GM19372 (cell line): ENCODE results near the gene PTPRM.

Experiments
- ATAC-seq: cut with Tn5 transposase; IDR thresholded peaks from one replicate; pipeline ENCODE4 v1.9.1; 2021; ENCODE audit warnings: mild to moderate bottlenecking, low read depth, moderate library complexity; ENCODE audit not compliant: unreplicated experiment

PTPRM gene

GRCh38 chr18:7624697-7625096 lies 57.6 kb downstream of the PTPRM start:
- no peak for ATAC-seq

- no peak for ATAC-seq
Measured at GRCh38 chr18:7626175-7626921, 59.2 kb downstream of the PTPRM start.

GRCh38 chr18:7626922-7627440 lies 59.9 kb downstream of the PTPRM start:
- no peak for ATAC-seq

DNA sequence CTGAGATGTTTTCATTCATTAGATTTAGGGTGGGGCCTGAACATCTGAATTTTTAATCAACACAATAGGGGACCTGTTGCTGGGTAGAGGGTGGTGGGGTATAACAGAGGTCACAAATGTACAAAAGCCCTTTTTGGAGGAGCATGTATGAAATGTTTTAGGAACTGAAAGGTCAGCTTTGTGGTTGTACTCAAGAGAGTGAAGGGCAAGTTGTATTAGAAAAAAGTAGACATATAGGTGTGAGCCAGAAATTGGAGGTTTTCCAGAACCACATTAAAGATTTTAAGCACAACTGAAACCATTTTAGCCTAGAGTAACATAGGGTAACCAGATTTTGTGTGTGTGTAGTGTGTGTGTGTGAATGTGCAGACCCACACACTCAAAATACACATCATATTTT lies 62.3 kb downstream of the PTPRM start:
- no peak for ATAC-seq

GRCh38 chr18:7630731-7631442 lies 63.8 kb downstream of the PTPRM start:
- ATAC-seq, result no peak

- ATAC-seq, result no peak
Measured at GRCh38 chr18:7632152-7633098, 65.3 kb downstream of the PTPRM start.

DNA sequence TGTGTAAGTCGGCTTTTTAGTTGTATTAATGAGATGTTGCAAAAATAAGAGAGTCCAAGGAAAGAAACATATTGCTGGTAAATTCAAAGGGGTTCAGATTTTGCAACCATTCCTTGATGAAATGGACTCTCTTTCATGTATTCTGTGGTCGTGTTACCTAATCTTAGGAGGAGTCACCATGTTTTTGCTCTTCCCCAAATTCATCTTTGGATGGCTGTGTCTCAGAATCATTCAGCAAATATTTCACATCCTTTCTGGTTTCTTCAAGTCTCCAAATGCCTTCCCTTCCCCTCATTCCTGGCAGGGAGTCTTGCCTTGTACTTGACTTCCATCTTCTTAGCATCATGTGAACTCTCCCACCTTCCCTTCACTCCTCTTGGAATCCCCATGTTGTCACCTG lies 66.1 kb downstream of the PTPRM start:
- no peak for ATAC-seq

DNA sequence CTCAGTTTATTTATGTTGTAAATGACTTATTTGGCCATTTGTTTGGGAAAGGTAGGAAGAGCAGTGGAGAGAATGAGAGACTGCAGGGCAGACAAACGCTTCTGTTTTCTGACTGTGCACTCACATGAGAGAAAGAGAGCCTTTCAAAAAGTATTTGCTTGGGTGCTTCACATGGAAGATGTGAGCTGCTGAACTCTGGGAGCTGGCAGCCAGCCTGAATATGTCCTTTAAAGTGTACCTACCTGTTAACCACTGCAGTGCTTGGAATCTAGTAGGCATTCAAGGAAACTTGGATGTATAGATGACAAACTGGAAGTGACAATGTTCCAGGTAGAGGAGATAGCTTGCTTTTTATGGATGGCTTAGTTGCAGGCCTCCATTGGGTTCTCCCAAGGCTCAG lies 68.8 kb downstream of the PTPRM start:
- no peak for ATAC-seq

GRCh38 chr18:7637269-7637668 lies 70.2 kb downstream of the PTPRM start:
- no peak for ATAC-seq

DNA sequence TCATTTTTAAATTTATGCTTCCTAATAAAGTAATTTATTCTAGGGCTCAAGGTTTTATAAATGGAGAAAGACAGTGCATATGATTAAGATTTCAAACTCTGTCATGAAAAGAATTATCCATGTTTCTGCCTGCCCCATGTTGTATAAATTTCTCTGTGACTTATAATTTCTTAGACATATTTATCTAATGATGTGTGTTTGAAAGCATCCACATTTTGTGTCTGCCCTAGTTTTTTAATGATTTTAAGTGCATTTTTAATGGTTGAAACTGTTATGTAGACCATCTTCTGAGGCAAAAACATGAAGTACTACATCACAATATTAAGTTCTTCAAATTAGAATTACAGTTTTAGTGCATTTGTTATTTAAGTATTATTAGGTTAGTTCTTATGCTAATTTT lies 71.2 kb downstream of the PTPRM start:
- no peak for ATAC-seq

DNA sequence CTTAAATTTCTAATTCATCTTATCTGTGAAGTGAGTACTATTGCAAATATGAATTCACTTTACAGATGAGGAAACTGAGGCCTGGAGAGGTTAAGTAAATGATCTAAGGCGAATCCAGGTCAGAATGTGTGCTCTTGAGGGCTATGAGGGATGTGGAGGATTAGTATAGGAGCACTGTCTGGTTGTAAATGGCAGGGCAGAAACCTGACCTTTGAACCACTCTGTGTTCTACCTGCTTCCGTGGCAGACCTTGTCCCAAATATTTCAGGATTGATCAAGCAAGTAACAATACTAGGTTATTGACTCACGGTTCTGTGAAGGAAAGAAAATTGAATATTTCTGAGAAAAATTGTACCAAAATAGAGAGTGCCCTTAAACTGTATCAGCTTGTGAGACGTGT lies 74.7 kb downstream of the PTPRM start:
- no peak for ATAC-seq

GRCh38 chr18:7642331-7642890 lies 75.3 kb downstream of the PTPRM start:
- ATAC-seq, result no peak

- ATAC-seq, result no peak
Measured at GRCh38 chr18:7645756-7646155, 78.6 kb downstream of the PTPRM start.

DNA sequence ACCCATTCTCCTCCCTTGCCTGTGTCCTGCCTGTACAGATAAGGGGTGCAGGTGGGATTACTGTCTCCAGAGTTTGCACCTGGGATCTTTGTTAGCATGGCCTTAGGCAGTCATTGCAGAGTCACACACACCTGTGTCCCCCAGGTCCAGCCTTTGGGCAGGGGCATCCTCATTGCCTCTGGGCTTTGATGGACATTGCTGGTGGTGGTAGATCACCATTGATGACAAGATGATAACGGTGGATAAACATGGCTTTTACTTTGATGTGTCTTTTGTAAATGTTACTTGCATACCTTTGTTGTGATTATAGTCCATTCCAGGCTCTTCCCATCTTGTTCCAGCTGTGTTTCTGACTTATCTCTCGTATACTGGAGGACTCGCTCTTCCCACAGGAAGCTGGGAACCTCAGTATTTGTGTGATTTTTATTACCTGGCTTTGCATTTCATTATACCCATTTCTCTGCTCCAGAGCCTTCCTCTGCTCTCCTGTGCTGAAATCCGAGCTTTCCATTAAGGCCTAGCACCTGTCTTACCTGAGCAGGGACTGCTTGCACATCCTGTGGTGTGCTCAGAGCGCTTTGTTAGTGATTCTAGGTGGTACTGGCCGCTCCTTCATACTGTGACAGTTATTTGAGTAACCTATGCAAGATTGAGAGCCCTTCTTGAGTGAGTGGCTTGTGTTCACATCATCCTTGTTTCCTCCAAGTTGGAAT lies 79.2 kb downstream of the PTPRM start:
- ATAC-seq, result no peak

DNA sequence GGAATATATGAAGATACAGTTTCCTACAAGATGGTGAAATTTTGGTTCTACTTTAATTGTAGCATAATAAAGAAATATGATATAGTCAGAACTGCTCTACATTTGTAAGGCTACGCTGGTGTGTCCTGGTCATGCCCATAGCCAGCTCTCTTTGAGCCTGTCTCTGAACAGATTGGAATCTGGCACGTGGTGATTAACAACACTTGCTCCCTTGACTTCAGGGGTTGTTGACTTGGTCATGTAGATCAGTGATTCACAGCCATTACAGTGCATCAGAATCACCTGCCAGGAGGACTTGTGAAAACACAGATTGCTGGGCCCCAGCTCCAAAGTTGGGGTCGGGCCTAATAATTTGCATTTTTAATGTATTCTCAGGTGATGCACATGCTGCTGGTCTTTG lies 80.4 kb downstream of the PTPRM start:
- ATAC-seq, result no peak

DNA sequence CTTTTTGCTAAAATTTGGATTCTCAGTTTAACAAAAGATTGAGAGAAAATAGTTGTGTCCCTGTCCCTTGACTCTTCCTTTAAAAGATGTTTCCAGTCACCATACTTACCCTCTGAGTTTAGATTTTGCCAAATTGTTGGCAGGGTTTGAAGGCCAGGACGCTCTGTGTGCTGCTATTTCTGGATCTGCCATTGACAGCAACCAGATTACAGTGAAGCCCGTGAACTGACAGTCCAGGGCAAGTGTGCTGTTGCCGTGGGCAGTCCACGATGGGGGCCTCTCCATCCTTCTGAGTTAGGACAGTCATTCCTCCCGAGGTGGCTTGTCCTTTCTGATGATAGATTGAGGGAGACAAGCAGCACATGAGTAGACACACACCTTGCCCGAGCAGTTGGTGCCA lies 89.9 kb downstream of the PTPRM start:
- no peak for ATAC-seq

- no peak for ATAC-seq
Measured at GRCh38 chr18:7657937-7658336, 90.8 kb downstream of the PTPRM start.

- ATAC-seq, result no peak
Measured at GRCh38 chr18:7658701-7659100, 91.6 kb downstream of the PTPRM start.

DNA sequence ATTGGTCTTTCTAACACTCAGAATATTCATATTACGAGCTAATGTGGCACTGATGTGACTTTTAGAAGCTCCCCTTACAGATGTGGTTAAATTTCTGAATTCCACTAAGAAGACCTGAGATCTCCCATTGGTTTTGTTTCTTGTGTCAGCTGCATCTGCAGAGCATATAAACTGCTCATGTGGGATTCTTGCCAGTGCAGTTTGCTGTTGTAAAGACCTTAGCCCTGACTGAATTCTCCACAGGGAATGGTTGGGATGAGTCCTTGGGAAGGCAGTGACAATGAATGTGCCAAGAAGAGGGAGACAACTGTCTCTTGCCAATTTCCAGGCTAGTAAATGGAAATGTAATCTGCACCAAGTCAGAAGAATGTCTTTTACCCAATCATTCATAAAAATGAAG lies 94.1 kb downstream of the PTPRM start:
- no peak for ATAC-seq

DNA sequence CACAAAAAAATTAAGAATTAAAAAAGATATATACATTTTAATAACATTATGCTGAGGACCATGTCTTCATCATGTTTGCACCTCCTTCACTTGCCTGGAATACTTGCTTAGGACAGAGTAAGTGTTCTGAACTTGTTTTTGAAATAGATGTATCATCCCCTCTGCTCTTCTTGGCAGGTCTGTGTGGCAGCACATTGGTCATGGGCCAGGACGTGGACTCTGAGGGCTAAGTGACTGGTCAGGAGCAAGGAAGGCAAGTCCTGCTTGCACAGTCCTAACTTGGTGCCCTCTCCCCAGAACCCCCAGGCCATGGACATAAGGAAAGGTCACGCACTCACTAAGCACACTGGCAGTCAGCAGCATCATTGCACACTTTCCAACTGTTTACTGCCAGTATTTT lies 95.8 kb downstream of the PTPRM start:
- ATAC-seq, result no peak
